Measurements from ENCODE around the gene NAV2. TPM values are rescaled to one million over a fixed set of nuclear protein-coding genes. Genes with fewer than 3 reads are reported as not detected.

The NAV2 gene
- total RNA-seq, 2 donors from 2014 or later: 26.4 to 35.5 TPM

DNA sequence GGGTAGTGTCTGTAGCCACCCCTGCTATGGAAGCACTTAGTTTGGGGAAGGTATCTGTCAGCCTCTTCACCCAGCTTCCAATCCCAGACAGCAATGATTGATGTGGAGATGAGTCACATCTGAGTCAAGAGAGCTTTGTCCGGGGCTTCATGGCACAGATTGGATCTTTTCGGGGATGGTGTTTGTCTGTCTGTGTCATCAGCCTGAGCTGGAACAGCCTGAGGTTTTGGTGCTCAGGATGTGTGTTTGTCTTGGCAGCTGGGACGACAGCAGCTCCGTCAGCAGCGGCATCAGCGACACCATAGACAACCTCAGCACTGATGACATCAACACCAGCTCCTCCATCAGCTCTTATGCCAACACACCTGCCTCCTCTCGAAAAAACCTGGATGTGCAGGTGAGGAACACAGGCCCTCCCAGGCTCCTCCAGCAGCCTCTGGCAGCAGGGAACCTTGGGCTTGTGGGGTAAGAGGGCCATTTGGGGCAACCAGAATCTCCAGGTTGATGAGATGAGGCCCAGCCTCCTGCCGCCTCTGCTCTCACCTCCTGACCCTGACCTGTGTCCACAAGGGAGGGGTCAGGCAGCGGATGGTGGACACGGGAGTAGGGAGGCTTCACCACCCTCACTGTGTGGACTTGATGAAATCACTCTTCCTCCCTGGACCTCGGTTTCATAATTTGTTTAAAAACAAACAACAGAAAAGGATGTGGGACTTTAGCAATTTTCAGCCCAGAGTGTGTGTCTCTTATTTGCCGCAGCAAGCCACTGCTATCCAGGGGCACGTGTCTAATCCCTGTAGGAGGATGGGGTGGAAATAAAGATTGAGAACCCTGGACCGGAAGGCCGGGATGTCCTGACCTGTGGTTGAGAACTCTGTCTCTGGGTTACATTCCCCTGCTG is 323.3 kb downstream of the NAV2 start:
- ATAC-seq (no peak), DNase-seq (no peak)
- no peaks in the 10 kb centered on the region for H3K27me3 ChIP-seq
- no peak overlapping the region for H3K4me3 ChIP-seq
- peak overlapping the region in 1 of 4 donors; percentile 14 for H3K27ac ChIP-seq
- no peaks in the 10 kb centered on the region for H3K9me3 ChIP-seq
- 70 to 78% methylated on average over 9 to 15 of the region's 15 CpGs for WGBS, 2 donors
- peaks cover 36% of the 10 kb centered on the region for H3K4me1 ChIP-seq
- intact Hi-C loops (cut with DNase I): no loop called here
- no peaks in the 10 kb centered on the region for H3K36me3 ChIP-seq (replicated peaks in 1 of 2; ENCODE audit: insufficient read depth in 1 of 2, low read depth in 2 of 2)
- TF ChIP-seq POLR2A (IDR thresholded peaks at IDR 0.05): no peak
- TF ChIP-seq, protein P1, sequence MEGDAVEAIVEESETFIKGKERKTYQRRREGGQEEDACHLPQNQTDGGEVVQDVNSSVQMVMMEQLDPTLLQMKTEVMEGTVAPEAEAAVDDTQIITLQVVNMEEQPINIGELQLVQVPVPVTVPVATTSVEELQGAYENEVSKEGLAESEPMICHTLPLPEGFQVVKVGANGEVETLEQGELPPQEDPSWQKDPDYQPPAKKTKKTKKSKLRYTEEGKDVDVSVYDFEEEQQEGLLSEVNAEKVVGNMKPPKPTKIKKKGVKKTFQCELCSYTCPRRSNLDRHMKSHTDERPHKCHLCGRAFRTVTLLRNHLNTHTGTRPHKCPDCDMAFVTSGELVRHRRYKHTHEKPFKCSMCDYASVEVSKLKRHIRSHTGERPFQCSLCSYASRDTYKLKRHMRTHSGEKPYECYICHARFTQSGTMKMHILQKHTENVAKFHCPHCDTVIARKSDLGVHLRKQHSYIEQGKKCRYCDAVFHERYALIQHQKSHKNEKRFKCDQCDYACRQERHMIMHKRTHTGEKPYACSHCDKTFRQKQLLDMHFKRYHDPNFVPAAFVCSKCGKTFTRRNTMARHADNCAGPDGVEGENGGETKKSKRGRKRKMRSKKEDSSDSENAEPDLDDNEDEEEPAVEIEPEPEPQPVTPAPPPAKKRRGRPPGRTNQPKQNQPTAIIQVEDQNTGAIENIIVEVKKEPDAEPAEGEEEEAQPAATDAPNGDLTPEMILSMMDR (IDR thresholded peaks at IDR 0.05): no peak

DNA sequence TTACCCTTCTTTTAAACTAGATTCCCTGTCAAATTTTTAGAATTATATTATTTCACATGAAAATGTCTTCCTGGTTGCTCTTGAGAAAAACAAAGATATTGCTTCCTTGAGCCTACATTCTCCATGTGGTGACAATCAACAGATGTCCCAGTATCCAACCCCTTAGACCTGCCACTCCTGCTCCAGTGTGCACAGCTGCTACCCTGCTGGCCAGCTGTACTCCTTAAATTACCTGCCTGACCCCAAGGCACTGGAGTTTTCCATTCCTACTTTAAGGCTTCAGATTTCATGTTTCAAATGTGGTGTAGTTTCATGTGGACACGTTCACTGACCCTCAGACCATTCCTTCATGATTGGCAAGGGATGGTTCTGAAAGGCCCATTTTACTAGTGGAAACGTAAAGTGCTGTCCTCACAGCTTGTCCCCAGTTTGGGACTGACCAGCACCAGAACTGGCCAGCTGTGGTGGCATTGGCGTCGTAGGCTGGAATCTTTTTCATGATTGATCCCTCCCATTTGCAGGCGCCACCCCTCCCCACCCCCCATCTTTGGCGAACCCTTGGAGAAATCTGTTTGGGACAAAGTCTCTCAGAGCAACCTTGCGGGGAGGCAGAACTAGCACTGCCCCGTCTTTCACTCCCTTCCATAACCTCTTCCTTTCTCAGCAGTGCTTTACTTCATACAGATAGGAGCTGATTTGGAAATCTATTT is 324.1 kb downstream of the NAV2 start:
- intact Hi-C loops (cut with DNase I): no loop called here
- no peaks in the 10 kb centered on the region for H3K9me3 ChIP-seq
- H3K36me3 ChIP-seq (replicated peaks in 1 of 2; ENCODE audit: insufficient read depth in 1 of 2, low read depth in 2 of 2): no peaks in the 10 kb centered on the region
- DNase-seq: peak in 2 of 4 donors; percentile 33 to 41
- WGBS, 2 donors: 76 to 81% methylated on average over 8 of the region's 8 CpGs
- no peak overlapping the region for H3K27ac ChIP-seq
- TF ChIP-seq POLR2A (IDR thresholded peaks at IDR 0.05): no peak
- TF ChIP-seq, protein P1 (IDR thresholded peaks at IDR 0.05): no peak
- H3K4me1 ChIP-seq: peaks cover 35% of the 10 kb centered on the region
- H3K4me3 ChIP-seq: no peak overlapping the region
- no peaks in the 10 kb centered on the region for H3K27me3 ChIP-seq
- no peak for ATAC-seq

DNA sequence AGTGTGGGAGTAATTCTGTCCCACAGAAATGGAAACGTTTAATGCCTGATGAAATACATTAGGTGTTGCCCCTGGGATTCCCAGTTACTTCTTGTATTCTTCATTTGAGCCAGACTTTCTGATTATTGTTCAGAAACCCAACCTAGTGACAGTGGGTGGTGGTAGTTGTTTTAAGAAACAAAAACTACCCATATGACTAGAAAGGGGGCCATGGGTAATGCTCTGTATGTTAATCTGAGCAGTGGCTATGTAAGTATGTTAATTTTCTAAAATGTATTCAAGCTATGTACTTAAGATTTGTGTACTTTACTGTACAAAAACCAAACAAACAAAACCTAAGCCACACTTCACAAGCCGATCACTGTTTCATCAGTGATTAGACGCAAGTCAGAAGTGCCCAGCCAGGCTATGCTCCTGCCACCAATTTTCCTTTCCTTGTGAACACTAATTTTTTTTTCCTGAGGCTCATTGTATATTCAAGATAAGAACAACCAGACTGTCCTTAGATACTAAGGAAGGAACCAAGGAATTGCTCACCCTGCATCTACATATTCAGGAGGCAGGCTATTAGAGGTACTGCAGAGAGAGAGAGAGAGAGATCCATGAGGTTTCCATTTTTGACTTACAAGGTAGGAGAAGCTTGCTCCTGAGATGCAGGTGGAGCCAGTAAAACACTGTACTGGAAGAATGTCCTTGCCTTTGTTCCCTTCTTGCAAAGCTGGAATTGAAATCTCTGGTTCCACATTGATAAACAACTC is 324.9 kb downstream of the NAV2 start:
- DNase-seq (no peak), ATAC-seq (no peak)
- Histone ChIP-seq H3K9me3 (no peaks in the 10 kb centered on the region), H3K36me3 (replicated peaks in 1 of 2; ENCODE audit: insufficient read depth in 1 of 2, low read depth in 2 of 2) (no peaks in the 10 kb centered on the region), H3K27ac (peak overlapping the region in 1 of 4 donors; percentile 17), H3K27me3 (no peaks in the 10 kb centered on the region), H3K4me1 (peaks cover 38% of the 10 kb centered on the region), H3K4me3 (no peak overlapping the region)
- intact Hi-C loops (cut with DNase I): no loop called here
- WGBS, 2 donors: 38 to 58% methylated on average over 3 of the region's 3 CpGs
- TF ChIP-seq, protein P1 (IDR thresholded peaks at IDR 0.05): peak in 2 of 7 experiments; percentile 4 to 7
- TF ChIP-seq POLR2A (IDR thresholded peaks at IDR 0.05): no peak

DNA sequence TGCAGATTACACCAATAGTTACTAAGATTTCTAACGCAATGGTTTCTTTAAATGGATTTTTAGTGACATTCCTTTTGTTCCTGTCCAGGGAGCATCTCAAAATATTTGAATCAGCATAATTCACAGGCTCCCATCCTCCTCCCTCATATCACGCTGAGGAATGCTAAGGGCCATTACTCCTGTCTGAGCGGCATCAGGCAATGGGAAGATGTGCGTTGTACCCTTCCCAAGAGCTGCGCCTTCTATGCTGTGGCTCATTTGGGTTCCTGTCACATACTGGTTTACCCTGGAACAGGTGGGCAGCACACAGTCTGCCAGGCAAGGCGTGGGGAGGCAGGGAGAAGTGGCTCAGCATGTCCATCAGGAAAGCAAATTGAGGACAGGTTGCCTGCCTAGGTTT is 325.8 kb downstream of the NAV2 start:
- Histone ChIP-seq H3K27me3 (no peaks in the 10 kb centered on the region), H3K4me1 (peaks cover 40% of the 10 kb centered on the region), H3K36me3 (replicated peaks in 1 of 2; ENCODE audit: insufficient read depth in 1 of 2, low read depth in 2 of 2) (no peaks in the 10 kb centered on the region), H3K9me3 (no peaks in the 10 kb centered on the region), H3K27ac (no peak overlapping the region), H3K4me3 (no peak overlapping the region)
- 87 to 88% methylated on average over 6 of the region's 6 CpGs for WGBS, 2 donors
- ATAC-seq (no peak), DNase-seq (no peak)
- intact Hi-C loops (cut with DNase I): no loop called here
- no peak for TF ChIP-seq POLR2A (IDR thresholded peaks at IDR 0.05)
- TF ChIP-seq, protein P1 (IDR thresholded peaks at IDR 0.05): no peak

Data from body of pancreas (tissue), 4 donors.